ENCODE results near the gene GEMIN2.

Gene GEMIN2

DNA sequence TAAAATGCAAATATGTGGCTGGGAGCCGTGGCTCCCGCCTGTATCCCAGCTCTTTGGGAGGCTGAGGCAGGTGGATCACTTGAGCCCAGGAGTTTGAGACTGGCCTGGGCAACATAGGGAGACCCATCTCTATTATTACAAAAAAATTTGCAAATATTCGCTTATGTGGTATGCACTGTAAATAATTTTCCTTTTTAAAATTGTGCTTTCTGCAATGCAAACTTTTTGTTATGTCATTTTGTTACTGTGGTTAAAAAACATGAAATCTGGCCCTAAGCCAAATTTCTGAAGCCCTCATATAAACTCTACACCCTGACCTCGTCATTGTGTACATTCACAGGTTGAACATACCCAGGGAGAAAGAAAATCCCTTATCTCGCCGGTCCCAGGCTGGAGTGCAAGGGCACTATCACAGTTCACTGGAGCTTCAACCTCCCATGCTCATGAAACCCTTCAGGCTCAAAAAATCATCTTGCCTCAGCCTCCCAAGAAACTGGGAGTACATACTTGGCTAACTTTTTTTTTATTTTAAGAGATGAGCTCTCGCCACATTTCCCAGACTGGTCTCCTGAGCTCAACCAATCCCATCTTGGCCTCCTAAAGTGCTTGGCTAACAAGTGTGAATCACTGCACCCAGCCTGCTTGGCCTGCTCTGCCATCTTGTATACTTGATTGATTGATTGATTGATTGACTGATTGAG lies 31.3 kb downstream of the GEMIN2 start:
- Histone ChIP-seq H3K27me3 (ENCODE audit: control insufficient read depth, low read length) (no peaks in the 10 kb centered on the region), H3K27ac (ENCODE audit: low read depth, low read length) (no peak overlapping the region), H3K36me3 (ENCODE audit: control insufficient read depth, low read length) (peaks cover 15% of the 10 kb centered on the region), H3K79me2 (ENCODE audit: control insufficient read depth, low read length) (no peaks in the 10 kb centered on the region), H3F3A (ENCODE audit: control insufficient read depth, insufficient read depth) (no peaks in the 10 kb centered on the region), H3K9me2 (replicated peaks; ENCODE audit: control insufficient read depth, low read length) (no peaks in the 10 kb centered on the region), H3K4me3 (ENCODE audit: low read length) (no peak overlapping the region), H3K4me2 (ENCODE audit: low read length) (no peak overlapping the region), H3K4me1 (ENCODE audit: control insufficient read depth, low read length) (no peaks in the 10 kb centered on the region), H3K9me3 (ENCODE audit: control insufficient read depth, insufficient read depth, low read length) (peaks cover 9% of the 10 kb centered on the region; the same call in 1 of the 2 replicates), H4K20me1 (ENCODE audit: control insufficient read depth, insufficient read depth, low read depth, low read length) (no peaks in the 10 kb centered on the region)
- TF ChIP-seq EZH2phosphoT487 (IDR thresholded peaks at IDR 0.05; ENCODE audit: borderline replicate concordance, low read length) (no peak), CTCF (IDR thresholded peaks at IDR 0.05; ENCODE audit: low read depth, low read length, poor library complexity, severe bottlenecking) (no peak)

GRCh38 chr14:39154594-39155189 lies 40.6 kb downstream of the GEMIN2 start:
- peaks cover under 1% of the 10 kb centered on the region; the same call in 1 of the 2 replicates for H3K79me2 ChIP-seq (ENCODE audit: control insufficient read depth, low read length)
- no peak overlapping the region for H3K4me3 ChIP-seq (ENCODE audit: low read length)
- no peaks in the 10 kb centered on the region for H3K4me1 ChIP-seq (ENCODE audit: control insufficient read depth, low read length)
- no peaks in the 10 kb centered on the region for H3K9me2 ChIP-seq (replicated peaks; ENCODE audit: control insufficient read depth, low read length)
- H3K27ac ChIP-seq (ENCODE audit: low read depth, low read length): no peak overlapping the region
- no peaks in the 10 kb centered on the region for H3K27me3 ChIP-seq (ENCODE audit: control insufficient read depth, low read length)
- H3K4me2 ChIP-seq (ENCODE audit: low read length): no peak overlapping the region
- no peaks in the 10 kb centered on the region for H3K9me3 ChIP-seq (ENCODE audit: control insufficient read depth, insufficient read depth, low read length)
- TF ChIP-seq CTCF (IDR thresholded peaks at IDR 0.05; ENCODE audit: low read depth, low read length, poor library complexity, severe bottlenecking) (no peak), EZH2phosphoT487 (IDR thresholded peaks at IDR 0.05; ENCODE audit: borderline replicate concordance, low read length) (no peak)
- peaks cover 4% of the 10 kb centered on the region; the same call in 1 of the 2 replicates for H3F3A ChIP-seq (ENCODE audit: control insufficient read depth, insufficient read depth)
- H4K20me1 ChIP-seq (ENCODE audit: control insufficient read depth, insufficient read depth, low read depth, low read length): no peaks in the 10 kb centered on the region
- peaks cover 18% of the 10 kb centered on the region for H3K36me3 ChIP-seq (ENCODE audit: control insufficient read depth, low read length)

DNA sequence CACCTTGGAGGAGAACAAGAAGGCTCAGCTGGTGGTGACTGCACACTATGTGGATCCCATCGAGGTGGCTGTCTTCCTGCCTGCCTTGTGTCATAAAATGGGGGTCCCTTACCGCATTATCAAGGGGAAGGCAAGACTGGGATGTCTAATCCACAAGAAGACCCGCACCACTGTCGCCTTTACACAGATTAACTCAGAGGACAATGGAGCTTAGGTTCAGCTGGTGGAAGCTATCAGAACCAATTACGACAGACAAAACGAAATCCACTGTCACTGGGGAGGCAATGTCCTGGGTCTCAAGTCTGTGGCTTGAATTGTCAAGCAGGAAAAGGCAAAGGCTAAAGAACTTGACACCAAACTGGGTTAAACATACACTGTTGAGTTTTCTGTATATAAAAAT lies 43.4 kb downstream of the GEMIN2 start:
- Histone ChIP-seq H3K27ac (ENCODE audit: low read depth, low read length) (no peak overlapping the region), H3K4me3 (ENCODE audit: low read length) (no peak overlapping the region), H3K9me2 (replicated peaks; ENCODE audit: control insufficient read depth, low read length) (no peaks in the 10 kb centered on the region), H3K4me1 (ENCODE audit: control insufficient read depth, low read length) (no peaks in the 10 kb centered on the region), H3K9me3 (ENCODE audit: control insufficient read depth, insufficient read depth, low read length) (no peaks in the 10 kb centered on the region), H3F3A (ENCODE audit: control insufficient read depth, insufficient read depth) (peaks cover 4% of the 10 kb centered on the region; the same call in 1 of the 2 replicates), H3K79me2 (ENCODE audit: control insufficient read depth, low read length) (peaks cover 8% of the 10 kb centered on the region), H4K20me1 (ENCODE audit: control insufficient read depth, insufficient read depth, low read depth, low read length) (no peaks in the 10 kb centered on the region), H3K27me3 (ENCODE audit: control insufficient read depth, low read length) (no peaks in the 10 kb centered on the region), H3K36me3 (ENCODE audit: control insufficient read depth, low read length) (peaks cover 19% of the 10 kb centered on the region), H3K4me2 (ENCODE audit: low read length) (no peak overlapping the region)
- no peak for TF ChIP-seq CTCF (IDR thresholded peaks at IDR 0.05; ENCODE audit: low read depth, low read length, poor library complexity, severe bottlenecking)
- no peak for TF ChIP-seq EZH2phosphoT487 (IDR thresholded peaks at IDR 0.05; ENCODE audit: borderline replicate concordance, low read length)

Data from DOHH2 (cell line).